Heart right ventricle (tissue), 16 donors: ENCODE measurements around the gene HSPH1. TPM values are rescaled to one million over a fixed set of nuclear protein-coding genes. Genes with fewer than 3 reads are reported as not detected.

ENCODE experiments used
- ATAC-seq, 8 donors: fragments of 200-7000 bp; cut with Tn5 transposase; one replicate each; pipeline ENCODE4 v1.9.1; 2020; ENCODE audit warnings: mild to moderate bottlenecking in 8 of 8, moderate library complexity in 8 of 8, moderate number of reproducible peaks in 1 of 8
- DNase-seq, 2 donors: peaks; one replicate each; pipeline ENCODE4 v3.0.0-alpha.2; 2020
- H3K27ac ChIP-seq, 10 donors: fragments of 200-600 bp; sonication (generic) in 2 of 10; one replicate each; pipeline versions ENCODE4 v1.5.0 to v1.8.0; 2020 to 2022; ENCODE audit warnings: mild to moderate bottlenecking in 3 of 10
- H3K27me3 ChIP-seq, 7 donors: fragments of 200-600 bp; one replicate each; pipeline ENCODE4 v1.8.0; 2021 to 2022; ENCODE audit warnings: mild to moderate bottlenecking in 2 of 7
- H3K36me3 ChIP-seq, 9 donors: fragments of 200-600 bp; sonication (generic) in 1 of 9; one replicate each; pipeline versions ENCODE4 v1.5.0 to v1.8.0; 2020 to 2022; ENCODE audit warnings: mild to moderate bottlenecking in 2 of 9
- H3K4me1 ChIP-seq, 9 donors: fragments of 200-600 bp; sonication (generic) in 1 of 9; one replicate each; pipeline versions ENCODE4 v1.5.0 to v1.8.0; 2020 to 2022; ENCODE audit warnings: mild to moderate bottlenecking in 4 of 9
- H3K4me3 ChIP-seq, 10 donors: fragments of 200-600 bp; sonication (generic) in 2 of 10; one replicate each; pipeline versions ENCODE4 v1.5.0 to v1.8.0; 2020 to 2022; ENCODE audit warnings: mild to moderate bottlenecking in 7 of 10, moderate library complexity in 2 of 10
- H3K9me3 ChIP-seq, 11 donors: fragments of 200-600 bp in 10 of 11; sonication (generic) in 2 of 11; one replicate each; pipeline versions ENCODE4 v1.5.0 to v1.8.0; 2013 to 2022; ENCODE audit warnings: mild to moderate bottlenecking in 2 of 11, control low read depth in 1 of 11, moderate library complexity in 1 of 11
- CTCF ChIP-seq, 9 donors: fragments of 200-600 bp; sonication (generic) in 2 of 9; IDR thresholded peaks; one replicate each; pipeline versions ENCODE4 v1.5.0 to v1.8.0; 2021 to 2022; ENCODE audit warnings: antibody characterized with exemption in 9 of 9, mild to moderate bottlenecking in 5 of 9, moderate library complexity in 1 of 9
- WGBS, 2 donors: extraction: QIAGEN DNeasy Blood & Tissue Kit; methylation state at CpG; one replicate each; pipeline ENCODE4 v1.1.7; 2013; ENCODE audit warnings: inconsistent platforms in 1 of 2; 5-methylcytosine and 5-hydroxymethylcytosine counted together
- intact Hi-C, 10 donors: fragments of 100-400 bp; cut with DNase I; formaldehyde crosslinking; loops; one replicate each; pipeline versions ENCODE4 v1.11.1 to v1.14.2; 2022
- polyA plus RNA-seq, 2 donors: library from polyadenylated mRNA; stranded (reverse); fragments of 200-250 nt; gene quantifications; one replicate each; pipeline ENCODE4 v1.2.3, GENCODE V29; 2013
- total RNA-seq, 10 donors: library from RNA; stranded (reverse); fragmentation: NEBNext Ultra II Directional in 3 of 10; extraction: Animal tissue kit (Norgen Biotek cat#: 25700) in 3 of 10; gene quantifications; one replicate each; pipeline versions ENCODE4 v1.2.1 to v1.2.4, GENCODE V29; 2021 to 2023
- donor health status: Arrhythmogenic right ventricular cardiomyopathy.
- donor health status: ischemic (EF 13 %, LVEDD 7.1; RV severe dilation, severe dysfunction).
- donor health status: healthy with polysubstance abuse.
- donor health status: DM: no; HTN: yes; CAD: no.
- donor health status: DM: no; HTN: no; CAD: no.
- donor health status: ischemic (EF 25% LVEDD 6.9; RV normal size, moderate dysfunction).
- donor health status: ischemic (EF 25% LVEDD 5.7; RV mildly dilated, moderate dysfunction).
- donor health status: healthy.
- donor health status: DM: yes; HTN: yes; CAD: no.
- donor health status: Ischemic cardiomyopathy.
- donor health status: ischemic (EF 35%, LVEDD 5.7; RV mildly dilated, moderate dysfunction).
- donor health status: nonischemic (EF 11% LVEDD 7.7; RV severe dilation, severe dysfunction).
- donor health status: DM: yes; HTN: yes; CAD: no.
- donor health status: PGD.
- donor health status: ischemic (EF 29% LVEDD 5.4; RV normal size, mild dysfunction).
- donor health status: nonischemic (EF 23%, LVEDD 6.1; RV moderate dilation, normal function).

Gene HSPH1
- total and polyA plus RNA-seq, 12 donors, result 28.4 to 65.4 (median 45.8) TPM

GRCh38 chr13:31208559-31209122 lies 46.9 kb upstream of the HSPH1 start:
- Histone ChIP-seq H3K36me3 (no peaks in the 10 kb centered on the region), H3K27ac (peak overlapping the region in 9 of 10 donors; percentile 62 to 89 (median 81)), H3K4me1 (peaks cover 3 to 72% (median 44%) of the 10 kb centered on the region in 9 donors), H3K27me3 (no peaks in the 10 kb centered on the region), H3K4me3 (peak overlapping the region in 5 of 10 donors; percentile 14 to 37 (median 32)), H3K9me3 (no peaks in the 10 kb centered on the region)
- no peak for TF ChIP-seq CTCF (IDR thresholded peaks at IDR 0.05)
- peak in 6 of 8 donors; percentile 11 to 37 (median 14) for ATAC-seq
- intact Hi-C loops, result no loop called here
- DNase-seq, result no peak
- WGBS, 2 donors, result 56 to 62% methylated on average over 12 of the region's 12 CpGs

- no peaks in the 10 kb centered on the region for H3K36me3 ChIP-seq
- no peaks in the 10 kb centered on the region for H3K9me3 ChIP-seq
- 34 to 40% methylated on average over 15 of the region's 15 CpGs for WGBS, 2 donors
- DNase-seq (peak; percentile 30 to 55), ATAC-seq (peak; percentile 52 to 77 (median 74))
- H3K4me3 ChIP-seq, result peak overlapping the region in 3 of 10 donors; percentile 2 to 37 (median 14)
- H3K27me3 ChIP-seq, result no peaks in the 10 kb centered on the region
- intact Hi-C loops, result no loop called here
- peaks cover 3 to 78% (median 50%) of the 10 kb centered on the region in 9 donors for H3K4me1 ChIP-seq
- H3K27ac ChIP-seq, result peak overlapping the region; percentile 27 to 89 (median 78)
- no peak for TF ChIP-seq CTCF (IDR thresholded peaks at IDR 0.05)
Observed at GRCh38 chr13:31207661-31208552, 46.2 kb upstream of the HSPH1 start.

GRCh38 chr13:31204592-31204991 lies 42.9 kb upstream of the HSPH1 start:
- 83 to 89% methylated on average over 1 of the region's 1 CpG for WGBS, 2 donors
- H3K27ac ChIP-seq, result peak overlapping the region in 5 of 10 donors; percentile 17 to 99 (median 45)
- H3K27me3 ChIP-seq, result no peaks in the 10 kb centered on the region
- intact Hi-C loops, result no loop called here
- H3K36me3 ChIP-seq, result no peaks in the 10 kb centered on the region
- H3K9me3 ChIP-seq, result no peaks in the 10 kb centered on the region
- ATAC-seq, result no peak
- no peak for DNase-seq
- no peak overlapping the region for H3K4me3 ChIP-seq
- no peak for TF ChIP-seq CTCF (IDR thresholded peaks at IDR 0.05)
- H3K4me1 ChIP-seq, result peaks cover 3 to 78% (median 56%) of the 10 kb centered on the region in 9 donors

- Histone ChIP-seq H3K9me3 (no peaks in the 10 kb centered on the region), H3K4me1 (peaks cover 0 to 52% (median 34%) of the 10 kb centered on the region in 9 donors), H3K27ac (peak overlapping the region; percentile 95 to 100 (median 98)), H3K27me3 (no peaks in the 10 kb centered on the region), H3K36me3 (no peaks in the 10 kb centered on the region), H3K4me3 (peak overlapping the region; percentile 55 to 86 (median 80))
- DNase-seq, result peak in 1 of 2 donors; percentile 63
- no peak for TF ChIP-seq CTCF (IDR thresholded peaks at IDR 0.05)
- WGBS, 2 donors, result 34% methylated on average over 7 of the region's 7 CpGs
- intact Hi-C loops, result no loop called here
- ATAC-seq, result peak in 5 of 8 donors; percentile 19 to 72 (median 50)
Observed at GRCh38 chr13:31201341-31202031, 39.8 kb upstream of the HSPH1 start.
